Breast epithelium (tissue), 4 donors: Measurements from ENCODE around the gene ETS2. TPM values are rescaled to one million over a fixed set of nuclear protein-coding genes. Genes with fewer than 3 reads are reported as not detected.
A peak's percentile ranks its signal among the peaks of the same experiment; 100 is the strongest.

ENCODE experiments used
- DNase-seq, 2 donors: peaks; one replicate each; pipeline ENCODE4 v3.0.0-alpha.2; 2019; ENCODE audit warnings: low spot score in 2 of 2
- H3K27ac ChIP-seq, 2 donors: fragments of 200-600 bp; sonication (generic) in 1 of 2; one replicate each; pipeline ENCODE4 v1.5.1; 2016 to 2019; ENCODE audit warnings: mild to moderate bottlenecking in 1 of 2
- H3K27me3 ChIP-seq, 2 donors: fragments of 200-600 bp; sonication (generic) in 1 of 2; one replicate each; pipeline versions ENCODE4 v1.5.1 to v1.6.0; 2017 to 2019; ENCODE audit warnings: control low read depth in 1 of 2, mild to moderate bottlenecking in 1 of 2
- H3K36me3 ChIP-seq: fragments of 200-600 bp; one replicate; pipeline ENCODE4 v1.5.1; 2019
- H3K4me1 ChIP-seq, 2 donors: fragments of 200-600 bp; sonication (generic); one replicate each; pipeline ENCODE4 v1.5.1; 2016 to 2019; ENCODE audit warnings: control low read depth in 1 of 2
- H3K4me3 ChIP-seq, 3 donors: fragments of 200-600 bp; sonication (generic); 1 replicate in 2 of 3; 2 replicates in 1 of 3; pipeline ENCODE4 v1.5.1; 2016 to 2019; ENCODE audit warnings: mild to moderate bottlenecking in 3 of 3, moderate library complexity in 2 of 3
- H3K9me3 ChIP-seq, 2 donors: fragments of 200-600 bp; sonication (generic) in 1 of 2; one replicate each; pipeline ENCODE4 v1.5.1; 2016 to 2019; ENCODE audit warnings: control low read depth in 1 of 2
- POLR2A ChIP-seq: fragments of 450-650 bp; IDR thresholded peaks from one replicate; pipeline ENCODE4 v1.6.1; 2016; ENCODE audit warnings: antibody characterized with exemption, mild to moderate bottlenecking, moderate library complexity
- POLR2AphosphoS5 ChIP-seq, 3 donors: sonication (generic); formaldehyde crosslinking; IDR thresholded peaks; one replicate each; pipeline ENCODE4 v1.6.1; 2017; ENCODE audit warnings: antibody characterized with exemption in 3 of 3
- intact Hi-C: fragments of 100-400 bp; cut with DNase I; formaldehyde crosslinking; loops from one replicate; pipeline ENCODE4 v1.15.1; 2023; ENCODE audit warnings: low total_unique reads
- total RNA-seq, 3 donors: library from RNA; depleted of rRNA; stranded (reverse); fragments of >200 nt; gene quantifications; one replicate each; pipeline ENCODE4 v1.1.0, GENCODE V29; 2016
- TF ChIP-seq, protein P1 (sequence below), 3 donors: fragments of 450-650 bp; IDR thresholded peaks; one replicate each; pipeline ENCODE4 v1.5.1; 2016 to 2017; ENCODE audit warnings: antibody characterized with exemption in 3 of 3, mild to moderate bottlenecking in 3 of 3, moderate library complexity in 3 of 3

ETS2 gene
- total RNA-seq, 3 donors from 2014 or later, result 48.0 to 60.0 (median 57.5) TPM

DNA sequence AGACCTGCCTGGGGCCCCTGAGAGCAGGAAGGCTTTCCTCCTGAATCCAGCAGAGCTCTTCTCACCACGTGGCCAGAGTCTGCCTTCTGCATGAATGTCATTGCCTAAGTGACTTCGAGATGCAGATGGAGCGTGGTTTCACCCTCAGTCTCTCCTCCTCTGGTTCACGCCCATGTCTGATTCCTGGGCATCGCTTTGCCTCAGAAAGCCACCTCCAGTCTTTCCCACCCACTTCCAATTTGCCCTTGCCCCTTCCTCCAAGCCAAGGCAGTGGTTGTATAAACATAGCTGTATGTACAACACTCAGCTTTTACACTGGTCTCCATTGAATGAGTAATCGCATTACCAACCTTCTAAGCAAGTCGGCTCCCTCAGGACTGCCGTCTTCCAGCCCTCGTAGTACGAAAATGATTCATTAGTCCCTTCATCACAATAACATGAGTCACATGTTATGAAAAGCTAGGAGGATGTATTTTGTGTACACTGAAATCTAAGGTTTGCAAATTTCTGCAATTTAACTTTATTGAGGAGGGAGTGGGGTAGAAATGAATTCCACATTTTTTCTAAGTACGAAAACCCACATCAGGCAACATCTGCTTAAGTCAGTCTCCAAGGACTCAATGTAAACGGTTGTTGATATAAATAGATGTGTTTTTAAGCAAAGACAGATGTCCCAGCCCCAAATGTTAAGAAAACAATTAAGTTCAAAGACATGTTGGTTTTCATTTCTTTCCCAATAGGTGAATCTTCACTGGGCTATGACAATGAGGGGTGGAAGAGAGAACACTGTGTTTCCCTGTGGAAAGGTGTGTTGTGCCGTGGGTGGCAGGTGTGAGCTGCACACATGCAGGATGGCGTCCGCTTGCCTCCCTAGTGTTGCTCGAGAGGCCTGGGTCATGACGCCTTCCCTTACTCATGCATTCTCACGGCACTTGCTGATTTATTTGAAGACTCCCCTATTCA is 32.3 kb upstream of the ETS2 start:
- no peaks in the 10 kb centered on the region for H3K36me3 ChIP-seq
- H3K4me1 ChIP-seq, result no peaks in the 10 kb centered on the region
- peak overlapping the region in 1 of 2 donors; percentile 62 for H3K27ac ChIP-seq
- no peaks in the 10 kb centered on the region for H3K27me3 ChIP-seq
- no peak for DNase-seq
- peaks cover 0 to under 1% of the 10 kb centered on the region in 2 donors for H3K9me3 ChIP-seq
- TF ChIP-seq POLR2AphosphoS5 (IDR thresholded peaks at IDR 0.05) (no peak), POLR2A (no peak)
- TF ChIP-seq, protein P1, sequence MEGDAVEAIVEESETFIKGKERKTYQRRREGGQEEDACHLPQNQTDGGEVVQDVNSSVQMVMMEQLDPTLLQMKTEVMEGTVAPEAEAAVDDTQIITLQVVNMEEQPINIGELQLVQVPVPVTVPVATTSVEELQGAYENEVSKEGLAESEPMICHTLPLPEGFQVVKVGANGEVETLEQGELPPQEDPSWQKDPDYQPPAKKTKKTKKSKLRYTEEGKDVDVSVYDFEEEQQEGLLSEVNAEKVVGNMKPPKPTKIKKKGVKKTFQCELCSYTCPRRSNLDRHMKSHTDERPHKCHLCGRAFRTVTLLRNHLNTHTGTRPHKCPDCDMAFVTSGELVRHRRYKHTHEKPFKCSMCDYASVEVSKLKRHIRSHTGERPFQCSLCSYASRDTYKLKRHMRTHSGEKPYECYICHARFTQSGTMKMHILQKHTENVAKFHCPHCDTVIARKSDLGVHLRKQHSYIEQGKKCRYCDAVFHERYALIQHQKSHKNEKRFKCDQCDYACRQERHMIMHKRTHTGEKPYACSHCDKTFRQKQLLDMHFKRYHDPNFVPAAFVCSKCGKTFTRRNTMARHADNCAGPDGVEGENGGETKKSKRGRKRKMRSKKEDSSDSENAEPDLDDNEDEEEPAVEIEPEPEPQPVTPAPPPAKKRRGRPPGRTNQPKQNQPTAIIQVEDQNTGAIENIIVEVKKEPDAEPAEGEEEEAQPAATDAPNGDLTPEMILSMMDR (IDR thresholded peaks at IDR 0.05), result no peak
- H3K4me3 ChIP-seq, result no peak overlapping the region
- intact Hi-C loops, result no loop called here

DNA sequence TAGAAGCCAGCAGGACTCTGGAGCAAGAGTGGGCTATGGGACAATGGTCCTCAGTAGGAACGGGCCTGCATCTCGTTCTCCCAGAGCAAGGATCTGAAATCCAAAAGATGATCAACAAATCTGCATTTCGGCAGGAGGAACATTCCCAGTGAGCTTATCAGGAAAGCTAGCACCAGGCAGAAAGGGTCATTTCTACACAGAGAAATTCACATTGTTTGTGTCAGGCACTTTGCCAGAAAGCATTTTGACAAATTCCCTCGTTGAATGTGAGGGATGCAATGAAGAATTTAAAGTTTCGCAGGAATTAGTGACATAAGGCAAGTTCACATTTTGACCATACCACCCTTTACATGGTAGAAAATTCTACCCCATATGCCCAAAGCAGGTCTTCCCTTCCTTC is 31.6 kb upstream of the ETS2 start:
- peaks cover 0 to 8% of the 10 kb centered on the region in 2 donors for H3K9me3 ChIP-seq
- no peak overlapping the region for H3K4me3 ChIP-seq
- H3K4me1 ChIP-seq, result no peaks in the 10 kb centered on the region
- H3K27ac ChIP-seq, result peak overlapping the region in 1 of 2 donors; percentile 48
- TF ChIP-seq POLR2AphosphoS5 (IDR thresholded peaks at IDR 0.05) (no peak), POLR2A (no peak)
- TF ChIP-seq, protein P1 (IDR thresholded peaks at IDR 0.05), result no peak
- no peak for DNase-seq
- H3K27me3 ChIP-seq, result no peaks in the 10 kb centered on the region
- intact Hi-C loops, result no loop called here
- no peaks in the 10 kb centered on the region for H3K36me3 ChIP-seq

DNA sequence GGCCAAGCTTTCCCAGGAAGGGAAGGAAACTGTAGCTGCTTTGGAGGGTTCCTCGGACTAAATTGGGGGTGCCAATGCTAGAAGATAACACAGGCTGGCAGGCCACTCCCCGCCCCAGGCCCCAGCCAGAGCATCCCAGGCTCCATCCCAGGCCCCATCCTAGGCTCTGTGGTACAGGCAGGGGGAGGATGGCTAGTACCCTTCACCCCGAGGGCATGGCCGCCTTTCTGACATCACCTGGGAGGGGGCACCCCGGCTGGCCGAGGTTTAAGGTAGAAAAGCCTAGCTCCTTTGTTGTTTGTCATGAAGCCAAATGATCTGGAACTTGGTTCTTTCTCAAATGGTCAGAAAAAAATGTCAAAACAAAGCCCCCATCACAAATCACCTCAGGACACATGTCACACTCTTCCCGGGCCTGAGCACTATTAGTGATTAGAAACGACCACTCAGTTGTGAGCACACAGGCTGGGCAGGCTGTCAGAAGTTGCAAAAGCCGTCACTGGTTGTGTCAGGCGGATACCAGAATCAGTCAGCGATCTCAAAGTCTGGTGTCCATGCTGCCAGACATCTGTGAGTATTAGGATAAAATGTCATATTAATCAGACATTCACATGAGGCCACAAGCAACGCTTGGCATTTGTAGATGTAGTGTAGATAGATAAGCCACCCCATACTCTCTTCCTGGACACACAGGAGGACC is 31.0 kb upstream of the ETS2 start:
- no peak overlapping the region for H3K4me3 ChIP-seq
- DNase-seq, result no peak
- H3K27ac ChIP-seq, result no peak overlapping the region
- H3K27me3 ChIP-seq, result no peaks in the 10 kb centered on the region
- H3K9me3 ChIP-seq, result peaks cover 0 to 12% of the 10 kb centered on the region in 2 donors
- intact Hi-C loops, result no loop called here
- no peaks in the 10 kb centered on the region for H3K36me3 ChIP-seq
- no peaks in the 10 kb centered on the region for H3K4me1 ChIP-seq
- TF ChIP-seq POLR2A, result no peak

DNA sequence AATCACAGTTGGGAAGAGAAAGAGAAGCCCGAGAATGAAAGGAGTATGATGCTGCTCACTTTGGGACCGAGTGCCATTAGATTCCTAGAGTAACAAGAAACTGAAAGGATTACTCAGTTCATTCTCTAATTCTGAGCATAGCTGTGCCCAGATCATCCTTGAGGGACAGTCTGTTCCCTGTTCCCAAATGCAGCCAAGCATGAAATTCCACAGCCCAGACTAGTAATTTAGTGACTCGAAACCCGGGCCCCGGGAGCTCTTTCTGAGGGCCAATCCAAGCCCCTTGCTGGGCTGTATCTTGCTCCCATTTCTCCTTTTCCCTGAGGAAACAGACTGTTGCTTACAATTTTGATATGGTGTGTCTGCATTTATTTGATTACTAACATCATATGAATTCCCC is 30.0 kb upstream of the ETS2 start:
- H3K9me3 ChIP-seq, result peaks cover 0 to 12% of the 10 kb centered on the region in 2 donors
- H3K36me3 ChIP-seq, result no peaks in the 10 kb centered on the region
- no peaks in the 10 kb centered on the region for H3K4me1 ChIP-seq
- no peak for DNase-seq
- intact Hi-C loops, result no loop called here
- no peaks in the 10 kb centered on the region for H3K27me3 ChIP-seq
- H3K27ac ChIP-seq, result no peak overlapping the region
- H3K4me3 ChIP-seq, result no peak overlapping the region
- TF ChIP-seq POLR2AphosphoS5 (IDR thresholded peaks at IDR 0.05) (no peak), POLR2A (no peak)
- TF ChIP-seq, protein P1 (IDR thresholded peaks at IDR 0.05), result no peak

DNA sequence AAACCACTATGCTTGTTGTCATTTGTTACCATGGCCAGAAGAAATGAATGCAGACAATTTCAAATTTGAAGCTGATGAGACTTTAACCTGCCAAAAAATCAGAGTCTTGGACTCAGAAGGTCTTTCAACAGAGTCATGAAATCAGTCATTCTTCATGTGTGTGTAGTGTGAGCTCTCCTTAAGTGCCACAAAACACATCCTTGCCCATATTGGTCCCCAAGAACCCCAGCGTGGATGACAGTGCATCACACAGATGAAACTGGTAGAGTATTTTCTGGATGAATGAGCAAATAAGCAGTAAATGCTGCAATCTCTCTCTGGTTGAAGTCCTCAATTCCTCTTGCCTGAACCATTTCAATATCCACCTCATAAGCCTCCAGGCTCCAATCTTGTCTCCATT is 28.7 kb upstream of the ETS2 start:
- Histone ChIP-seq H3K4me1 (no peaks in the 10 kb centered on the region), H3K9me3 (peaks cover 0 to 12% of the 10 kb centered on the region in 2 donors), H3K27me3 (no peaks in the 10 kb centered on the region), H3K4me3 (no peak overlapping the region), H3K27ac (no peak overlapping the region), H3K36me3 (no peaks in the 10 kb centered on the region)
- intact Hi-C loops, result no loop called here
- TF ChIP-seq, protein P1 (IDR thresholded peaks at IDR 0.05), result no peak
- TF ChIP-seq POLR2AphosphoS5 (IDR thresholded peaks at IDR 0.05) (no peak), POLR2A (no peak)
- DNase-seq, result no peak
